Measurements from ENCODE around the gene RASIP1.
"Not testable (repeated sequence)": the region's sequence is repeated elsewhere in the genome, so short reads cannot be mapped to it uniquely, and the experiment has no call there.

The RASIP1 gene

GRCh38 chr19:48731452-48731851, 9.0 kb downstream of the RASIP1 start:
- DNase-seq (ENCODE audit: low spot score), result no peak

GRCh38 chr19:48728911-48729664, 11.3 kb downstream of the RASIP1 start:
- DNase-seq (ENCODE audit: low spot score), result no peak

- DNase-seq (ENCODE audit: low spot score), result no peak
Observed at GRCh38 chr19:48726556-48726955, 13.9 kb downstream of the RASIP1 start.

GRCh38 chr19:48724796-48725753, 15.3 kb downstream of the RASIP1 start:
- peak; percentile 98 for DNase-seq (ENCODE audit: low spot score)

- no peak for DNase-seq (ENCODE audit: low spot score)
Observed at GRCh38 chr19:48722196-48722708, 18.2 kb downstream of the RASIP1 start.

- peak; percentile 89 for DNase-seq (ENCODE audit: low spot score)
Observed at GRCh38 chr19:48720613-48721296, 19.7 kb downstream of the RASIP1 start.

- DNase-seq (ENCODE audit: low spot score), result no peak
Observed at GRCh38 chr19:48720251-48720612, 20.2 kb downstream of the RASIP1 start.

- no peak for DNase-seq (ENCODE audit: low spot score)
Observed at GRCh38 chr19:48719263-48720171, 20.9 kb downstream of the RASIP1 start, which contains the start of gene MAMSTR. Gene MAMSTR, minus strand, starts transcription at chr19:48719725. Its CDS starts 694 bp downstream, at chr19:48719031.

- DNase-seq (ENCODE audit: low spot score), result no peak
Observed at GRCh38 chr19:48718711-48719231, 21.6 kb downstream of the RASIP1 start.

GRCh38 chr19:48718106-48718505, 22.3 kb downstream of the RASIP1 start:
- not testable (repeated sequence) for DNase-seq (ENCODE audit: low spot score)

GRCh38 chr19:48716562-48717291, 23.7 kb downstream of the RASIP1 start:
- DNase-seq (ENCODE audit: low spot score), result no peak

- DNase-seq (ENCODE audit: low spot score), result no peak
Observed at GRCh38 chr19:48715681-48716171, 24.7 kb downstream of the RASIP1 start.

- no peak for DNase-seq (ENCODE audit: low spot score)
Observed at GRCh38 chr19:48714759-48715675, 25.4 kb downstream of the RASIP1 start.

GRCh38 chr19:48713864-48714755, 26.3 kb downstream of the RASIP1 start:
- DNase-seq (ENCODE audit: low spot score), result peak; percentile 100

GRCh38 chr19:48713041-48713863, 27.2 kb downstream of the RASIP1 start:
- peak; percentile 71 for DNase-seq (ENCODE audit: low spot score)

- no peak for DNase-seq (ENCODE audit: low spot score)
Observed at GRCh38 chr19:48711106-48711662, 29.2 kb downstream of the RASIP1 start.

- no peak for DNase-seq (ENCODE audit: low spot score)
Observed at GRCh38 chr19:48708471-48708870, 31.9 kb downstream of the RASIP1 start.

All from COLO829 (cell line).